BJ (cell line): ENCODE data around the gene CACNA1C. TPM values are rescaled to one million over a fixed set of nuclear protein-coding genes. Genes with fewer than 3 reads are reported as not detected.

Experiments
- CTCF ChIA-PET: fragments of 350-600 bp; formaldehyde crosslinking; extraction: SDS; loops from one replicate; lab custom pipeline; 2021; ENCODE audit warnings: antibody characterized with exemption, inconsistent platforms; lab: Yijun Ruan, JAX
- POLR2A ChIA-PET: fragments of 300-600 bp; sonication (Branson Sonifier 250); formaldehyde crosslinking; extraction: SDS; loops from one replicate; lab custom pipeline; 2021; ENCODE audit warnings: antibody characterized with exemption; lab: Charles Lee
- DNase-seq: peaks from one replicate; pipeline ENCODE4 v3.0.0-alpha.2; 2011; ENCODE audit warnings: low read depth
- H3K27me3 ChIP-seq: 2 replicates; pipeline ENCODE4 v1.6.0; 2011; ENCODE audit warnings: low read length; ENCODE audit not compliant: control insufficient read depth, insufficient read depth
- H3K36me3 ChIP-seq: 2 replicates; pipeline ENCODE4 v1.5.1; 2011; ENCODE audit warnings: low read length; ENCODE audit not compliant: control insufficient read depth, insufficient read depth
- H3K4me3 ChIP-seq: 2 replicates; pipeline ENCODE4 v1.5.1; 2011; ENCODE audit warnings: low read depth, mild to moderate bottlenecking, control low read depth, low read length
- CTCF ChIP-seq: IDR thresholded peaks from 2 replicates; pipeline ENCODE4 v1.5.1; 2011; ENCODE audit warnings: low read depth, mild to moderate bottlenecking, control low read depth, inconsistent platforms, low read length, moderate library complexity; ENCODE audit not compliant: insufficient read depth
- polyA plus RNA-seq: library from polyadenylated mRNA; depleted of rRNA; stranded (reverse); fragments of >200 nt; gene quantifications from 2 replicates; pipeline ENCODE4 v1.2.3, GENCODE V29; 2011

CACNA1C gene
- polyA plus RNA-seq, 1 experiment: 14.7 TPM

DNA sequence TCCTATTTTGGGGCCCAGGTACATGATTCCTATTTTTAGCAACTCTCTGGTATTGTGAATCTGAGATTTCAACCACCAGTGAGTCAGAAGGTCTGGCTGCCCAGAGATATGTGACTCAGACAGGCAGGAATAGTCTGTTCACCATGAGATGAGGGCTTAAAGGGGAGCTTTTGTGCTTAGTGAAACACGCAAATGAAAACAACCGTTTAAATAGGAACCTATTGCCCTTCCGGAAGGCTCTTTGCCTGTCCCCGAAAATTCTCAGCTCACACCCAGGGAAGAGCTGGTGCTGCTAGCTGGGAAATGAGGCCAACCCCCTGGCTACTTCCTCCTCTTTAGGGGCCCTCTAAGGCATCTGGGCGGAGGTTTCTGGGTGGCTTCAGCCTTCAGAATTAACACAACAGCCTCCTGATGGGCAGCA, 283.6 kb downstream of the CACNA1C start:
- Histone ChIP-seq H3K27me3 (no peaks in the 10 kb centered on the region), H3K4me3 (no peak overlapping the region), H3K36me3 (peaks cover 1% of the 10 kb centered on the region)
- peak; percentile 91 for DNase-seq
- CTCF ChIA-PET: interaction anchor here (0.9 to 1.0 kb wide), 2 partner anchors 17 to 27 kb away, joined by 3 read pairs; no protein-coding TSS in a partner anchor
- POLR2A ChIA-PET: interaction anchor here (0.5 to 1.3 kb wide), 3 partner anchors 22 to 273 kb away, joined by 3 to 15 read pairs (median 5); no protein-coding TSS in a partner anchor
- TF ChIP-seq CTCF: no peak

- no peaks in the 10 kb centered on the region for H3K27me3 ChIP-seq
- no peak for DNase-seq
- TF ChIP-seq CTCF: no peak
- ChIA-PET POLR2A (interaction anchor here (0.5 to 1.3 kb wide), 2 partner anchors 48 to 274 kb away, joined by 3 to 5 read pairs; no protein-coding TSS in a partner anchor), CTCF (interaction anchor here (0.9 to 1.0 kb wide), 2 partner anchors 17 to 27 kb away, joined by 3 read pairs; no protein-coding TSS in a partner anchor)
- peaks cover 1% of the 10 kb centered on the region for H3K36me3 ChIP-seq
- H3K4me3 ChIP-seq: no peak overlapping the region
Observed at GRCh38 chr12:2337031-2338010, 284.5 kb downstream of the CACNA1C start.

GRCh38 chr12:2338381-2338780, 285.6 kb downstream of the CACNA1C start:
- POLR2A ChIA-PET: no interaction called here
- peaks cover 1% of the 10 kb centered on the region; the same call in 1 of the 2 replicates for H3K36me3 ChIP-seq
- DNase-seq: no peak
- TF ChIP-seq CTCF: no peak
- no peak overlapping the region for H3K4me3 ChIP-seq
- no peaks in the 10 kb centered on the region for H3K27me3 ChIP-seq
- CTCF ChIA-PET: no interaction called here

DNA sequence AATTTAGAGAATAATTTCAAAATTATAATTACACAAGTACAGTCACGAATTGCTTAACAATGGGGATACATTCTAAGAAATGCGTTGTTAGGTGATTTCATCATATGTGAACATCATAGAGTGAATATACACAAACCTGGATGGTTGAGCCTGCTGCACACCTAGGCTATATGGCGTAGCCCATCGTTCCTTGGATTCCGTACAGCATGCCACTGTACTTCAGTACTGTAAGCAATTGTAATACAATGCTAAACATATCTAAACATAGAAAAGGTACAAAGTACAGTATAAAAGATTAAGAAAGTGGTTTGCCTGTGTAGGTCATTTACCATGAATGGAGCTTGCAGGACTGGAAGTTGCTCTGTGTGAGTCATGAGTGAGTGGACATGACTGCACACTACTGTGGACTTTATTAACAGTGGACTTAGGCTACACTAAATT, 286.2 kb downstream of the CACNA1C start:
- POLR2A ChIA-PET: interaction anchor here (0.8 kb wide), 1 partner anchor 21 kb away, joined by 5 read pairs; no protein-coding TSS in a partner anchor
- Histone ChIP-seq H3K4me3 (no peak overlapping the region), H3K27me3 (no peaks in the 10 kb centered on the region), H3K36me3 (no peaks in the 10 kb centered on the region)
- no peak for TF ChIP-seq CTCF
- CTCF ChIA-PET: no interaction called here
- DNase-seq: no peak
